ENCODE results near the gene FLRT1. TPM values are rescaled to one million over a fixed set of nuclear protein-coding genes. Genes with fewer than 3 reads are reported as not detected.
A peak's percentile ranks its signal among the peaks of the same experiment; 100 is the strongest.

FLRT1 gene
- total and polyA plus RNA-seq, 2 of the 13 experiments (the other 11 are each of a cell fraction or from before 2014, with no cell fraction given), result 0.02 to 0.08 TPM

- no peak for TF ChIP-seq MYC (CRISPR knock-in tag; IDR thresholded peaks at IDR 0.05; ENCODE audit: borderline replicate concordance)
- no peak for TF ChIP-seq ZNF761 (CRISPR knock-in tag; conservative IDR thresholded peaks at IDR 0.05)
- peak; percentile 5; the same call in 1 of the 2 replicates for TF ChIP-seq PCBP1 (IDR thresholded peaks at IDR 0.05; ENCODE audit: borderline replicate concordance, low read depth, low read length)
- TF ChIP-seq ZBTB33 (CRISPR knock-in tag; IDR thresholded peaks at IDR 0.05), result peak; percentile 40; the same call in 1 of the 2 replicates
- TF ChIP-seq ZNF841 (CRISPR knock-in tag; IDR thresholded peaks at IDR 0.05; ENCODE audit: borderline replicate concordance), result no peak
- no peak for TF ChIP-seq ZNF235 (CRISPR knock-in tag; IDR thresholded peaks at IDR 0.05; ENCODE audit: borderline replicate concordance)
- peak; percentile 76 for TF ChIP-seq ZMYM3 (CRISPR knock-in tag; IDR thresholded peaks at IDR 0.05)
- no peak for TF ChIP-seq ZNF549 (CRISPR knock-in tag; IDR thresholded peaks at IDR 0.05)
- no peak for TF ChIP-seq FOXA3 (CRISPR knock-in tag; IDR thresholded peaks at IDR 0.05)
- TF ChIP-seq EHMT2 (IDR thresholded peaks at IDR 0.05; ENCODE audit: borderline replicate concordance, low read depth, low read length), result no peak
- no peak for TF ChIP-seq ZNF670 (CRISPR knock-in tag; IDR thresholded peaks at IDR 0.05; ENCODE audit: borderline replicate concordance)
- TF ChIP-seq GFI1 (CRISPR knock-in tag; IDR thresholded peaks at IDR 0.05; ENCODE audit: borderline replicate concordance), result no peak
- no peak for TF ChIP-seq ZNF333 (CRISPR knock-in tag; IDR thresholded peaks at IDR 0.05; ENCODE audit: borderline replicate concordance)
- TF ChIP-seq SMARCE1 (IDR thresholded peaks at IDR 0.05; ENCODE audit: borderline replicate concordance), result no peak
- peak; percentile 31 for TF ChIP-seq PTBP1 (IDR thresholded peaks at IDR 0.05; ENCODE audit: low read depth, low read length, poor library complexity, severe bottlenecking)
- TF ChIP-seq ZKSCAN1 (IDR thresholded peaks at IDR 0.05; ENCODE audit: low read length), result no peak
- no peak for TF ChIP-seq KDM4B (CRISPR knock-in tag; IDR thresholded peaks at IDR 0.05)
- no peak for TF ChIP-seq RARA (CRISPR knock-in tag; IDR thresholded peaks at IDR 0.05)
- TF ChIP-seq POLR2AphosphoS5 (IDR thresholded peaks at IDR 0.05; ENCODE audit: low read depth, low read length), result no peak
- TF ChIP-seq CEBPB (IDR thresholded peaks at IDR 0.05; ENCODE audit: borderline replicate concordance, low read depth, low read length), result no peak
- TF ChIP-seq GTF3A (CRISPR knock-in tag; conservative IDR thresholded peaks at IDR 0.05), result no peak
- TF ChIP-seq ZNF260 (CRISPR knock-in tag; IDR thresholded peaks at IDR 0.05; ENCODE audit: borderline replicate concordance, low read depth), result no peak
- TF ChIP-seq ZFP36 (IDR thresholded peaks at IDR 0.05; ENCODE audit: borderline replicate concordance, low read depth, low read length, partially characterized antibody), result no peak
- no peak for TF ChIP-seq NFE2 (CRISPR knock-in tag; IDR thresholded peaks at IDR 0.05)
- TF ChIP-seq ZNF3 (CRISPR knock-in tag; IDR thresholded peaks at IDR 0.05), result no peak
- no peak for TF ChIP-seq ZNF776 (CRISPR knock-in tag; IDR thresholded peaks at IDR 0.05)
- TF ChIP-seq ZSCAN5A (CRISPR knock-in tag; IDR thresholded peaks at IDR 0.05; ENCODE audit: borderline replicate concordance), result no peak
- no peak for TF ChIP-seq ZBTB1 (CRISPR knock-in tag; IDR thresholded peaks at IDR 0.05; ENCODE audit: borderline replicate concordance)
Observed at GRCh38 chr11:64008283-64008913, 27.3 kb upstream of the FLRT1 start (continued).
